Fibroblast of lung (primary cell): ENCODE results near the gene ABHD15. TPM values are rescaled to one million over a fixed set of nuclear protein-coding genes. Genes with fewer than 3 reads are reported as not detected.
"Not testable (repeated sequence)": the region's sequence is repeated elsewhere in the genome, so short reads cannot be mapped to it uniquely, and the experiment has no call there.

Source experiments
- DNase-seq, 2 donors: peaks; one replicate each; pipeline versions ENCODE4 v3.0.0 to v3.0.0-alpha.2; 2010; ENCODE audit warnings: low read depth in 2 of 2
- H2AFZ ChIP-seq: 2 replicates; pipeline ENCODE4 v1.5.1; 2012; ENCODE audit warnings: low read length, control low read depth, inconsistent platforms
- H3K27ac ChIP-seq: 2 replicates; pipeline ENCODE4 v1.5.1; 2011; ENCODE audit warnings: low read length, control low read depth; ENCODE audit not compliant: insufficient read depth
- H3K27me3 ChIP-seq: 2 replicates; pipeline ENCODE4 v1.5.1; 2011; ENCODE audit warnings: mild to moderate bottlenecking, low read length; ENCODE audit not compliant: control insufficient read depth, insufficient read depth
- H3K36me3 ChIP-seq: 2 replicates; pipeline ENCODE4 v1.5.1; 2011; ENCODE audit warnings: low read length; ENCODE audit not compliant: control insufficient read depth, insufficient read depth
- H3K4me1 ChIP-seq: 2 replicates; pipeline ENCODE4 v1.5.1; 2011; ENCODE audit warnings: low read length; ENCODE audit not compliant: control insufficient read depth, insufficient read depth; ENCODE audit errors: extremely low read depth
- H3K4me2 ChIP-seq: 2 replicates; pipeline ENCODE4 v1.5.1; 2011; ENCODE audit warnings: low read length, control low read depth; ENCODE audit not compliant: insufficient read depth; ENCODE audit errors: extremely low read depth
- H3K4me3 ChIP-seq, 4 experiments: fragments of 200-600 bp in 1 of 4; sonication (generic) in 1 of 4; replicated peaks in 1 of 4; 2 replicates each; pipeline ENCODE4 v1.5.1; 2011 to 2016; ENCODE audit warnings: low read length in 4 of 4, low read depth in 3 of 4, mild to moderate bottlenecking in 3 of 4, control low read depth in 2 of 4, inconsistent platforms in 1 of 4, mixed read lengths in 1 of 4; ENCODE audit not compliant: insufficient read depth in 1 of 4; ENCODE audit errors: control extremely low read depth in 1 of 4
- H3K79me2 ChIP-seq: 2 replicates; pipeline ENCODE4 v1.5.1; 2012; ENCODE audit warnings: mild to moderate bottlenecking, low read length, inconsistent platforms; ENCODE audit not compliant: control insufficient read depth, insufficient read depth
- H3K9ac ChIP-seq: 2 replicates; pipeline ENCODE4 v1.5.1; 2011; ENCODE audit warnings: mild to moderate bottlenecking, low read length, control low read depth; ENCODE audit not compliant: insufficient read depth
- H3K9me3 ChIP-seq: 2 replicates; pipeline ENCODE4 v1.5.1; 2012; ENCODE audit warnings: low read depth, low read length; ENCODE audit not compliant: control insufficient read depth, insufficient read depth
- H4K20me1 ChIP-seq: 2 replicates; pipeline ENCODE4 v1.5.1; 2011; ENCODE audit warnings: low read length; ENCODE audit not compliant: control insufficient read depth, insufficient read depth; ENCODE audit errors: extremely low read depth
- EZH2 ChIP-seq: IDR thresholded peaks from 2 replicates; pipeline ENCODE4 v1.5.1; 2012; ENCODE audit warnings: low read length, control low read depth, mild to moderate bottlenecking; ENCODE audit errors: missing control alignments
- polyA plus RNA-seq, 2 donors: library from polyadenylated mRNA; depleted of rRNA in 1 of 2; stranded (reverse) in 1 of 2; unstranded in 1 of 2; fragments of >200 nt; gene quantifications; 2 replicates each; pipeline ENCODE4 v1.2.1, GENCODE V29; 2011 to 2012; ENCODE audit warnings: missing spikeins in 1 of 2
- total RNA-seq: library from RNA; depleted of rRNA; stranded (reverse); fragments of >200 nt; gene quantifications from 2 replicates; pipeline ENCODE4 v1.2.1, GENCODE V29; 2014
- TF ChIP-seq, protein P1 (sequence below), 2 donors: IDR thresholded peaks in 1 of 2; conservative IDR thresholded peaks in 1 of 2; 1 replicate in 1 of 2; 2 replicates in 1 of 2; pipeline ENCODE4 v1.5.1; 2011 to 2012; ENCODE audit warnings: low read length in 2 of 2, control low read depth in 1 of 2, inconsistent platforms in 1 of 2, low read depth in 1 of 2, mild to moderate bottlenecking in 1 of 2

The ABHD15 gene
- total and polyA plus RNA-seq, 2 donors (not counting 1 experiment from before 2014, with no cell fraction given) = 4.1 to 11.9 TPM

DNA sequence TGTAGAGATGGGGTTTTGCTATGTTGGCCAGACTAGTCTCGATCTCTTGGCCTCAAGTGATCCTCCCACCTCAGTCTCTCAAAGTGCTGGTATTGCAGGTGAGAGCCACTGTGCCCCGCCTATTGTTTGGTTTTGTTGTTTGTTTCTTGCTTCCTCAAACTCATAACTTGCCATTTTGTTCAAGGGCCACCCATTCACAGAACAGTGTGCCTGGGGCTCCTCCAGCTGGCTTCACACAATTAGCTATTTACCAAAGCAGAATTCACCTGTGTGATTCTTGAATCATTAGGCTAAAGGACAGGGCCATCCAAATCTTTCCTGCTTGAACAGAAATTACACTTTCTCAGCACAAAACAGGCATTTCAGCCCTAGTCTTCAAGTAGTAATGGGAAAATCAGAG lies 7.2 kb downstream of the ABHD15 start:
- H3K27ac ChIP-seq = no peak overlapping the region
- no peaks in the 10 kb centered on the region for H3K9me3 ChIP-seq
- peaks cover 2% of the 10 kb centered on the region for H3K36me3 ChIP-seq
- H3K4me3 ChIP-seq = no peak overlapping the region
- H4K20me1 ChIP-seq = no peaks in the 10 kb centered on the region
- TF ChIP-seq EZH2 = no peak
- TF ChIP-seq, protein P1, sequence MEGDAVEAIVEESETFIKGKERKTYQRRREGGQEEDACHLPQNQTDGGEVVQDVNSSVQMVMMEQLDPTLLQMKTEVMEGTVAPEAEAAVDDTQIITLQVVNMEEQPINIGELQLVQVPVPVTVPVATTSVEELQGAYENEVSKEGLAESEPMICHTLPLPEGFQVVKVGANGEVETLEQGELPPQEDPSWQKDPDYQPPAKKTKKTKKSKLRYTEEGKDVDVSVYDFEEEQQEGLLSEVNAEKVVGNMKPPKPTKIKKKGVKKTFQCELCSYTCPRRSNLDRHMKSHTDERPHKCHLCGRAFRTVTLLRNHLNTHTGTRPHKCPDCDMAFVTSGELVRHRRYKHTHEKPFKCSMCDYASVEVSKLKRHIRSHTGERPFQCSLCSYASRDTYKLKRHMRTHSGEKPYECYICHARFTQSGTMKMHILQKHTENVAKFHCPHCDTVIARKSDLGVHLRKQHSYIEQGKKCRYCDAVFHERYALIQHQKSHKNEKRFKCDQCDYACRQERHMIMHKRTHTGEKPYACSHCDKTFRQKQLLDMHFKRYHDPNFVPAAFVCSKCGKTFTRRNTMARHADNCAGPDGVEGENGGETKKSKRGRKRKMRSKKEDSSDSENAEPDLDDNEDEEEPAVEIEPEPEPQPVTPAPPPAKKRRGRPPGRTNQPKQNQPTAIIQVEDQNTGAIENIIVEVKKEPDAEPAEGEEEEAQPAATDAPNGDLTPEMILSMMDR (conservative IDR thresholded peaks at IDR 0.05 in 1 of 2, IDR thresholded peaks at IDR 0.05 in 1 of 2; ENCODE audit: low read depth in 1 of 2, low read length in 2 of 2) = no peak
- H3K4me2 ChIP-seq = no peak overlapping the region
- no peaks in the 10 kb centered on the region for H3K79me2 ChIP-seq
- no peak overlapping the region for H2AFZ ChIP-seq
- H3K27me3 ChIP-seq = no peaks in the 10 kb centered on the region
- no peak overlapping the region for H3K9ac ChIP-seq
- DNase-seq = no peak
- H3K4me1 ChIP-seq = no peaks in the 10 kb centered on the region

DNA sequence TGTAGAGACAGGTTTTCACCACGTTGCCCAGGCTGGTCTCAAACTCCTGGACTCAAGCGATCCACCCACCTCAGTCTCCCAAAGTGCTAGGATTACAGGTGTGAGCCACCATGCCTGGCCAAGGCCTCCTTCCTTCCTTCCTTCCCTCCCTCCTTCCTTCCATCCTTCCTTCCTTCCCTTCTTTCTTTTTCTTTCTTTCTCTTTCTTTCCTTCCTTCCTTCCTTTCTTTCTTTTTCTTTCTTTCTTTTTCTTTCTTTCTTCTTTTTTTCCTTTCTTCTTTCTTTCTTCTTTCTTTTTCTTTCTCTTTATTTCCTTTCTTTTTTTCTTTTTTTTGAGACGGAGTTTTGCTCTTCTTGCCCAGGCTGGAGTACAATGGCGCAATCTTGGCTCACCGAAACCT lies 8.7 kb downstream of the ABHD15 start:
- H2AFZ ChIP-seq, H3K9ac ChIP-seq, H3K36me3 ChIP-seq, H3K27me3 ChIP-seq, H3K4me2 ChIP-seq, H4K20me1 ChIP-seq, H3K4me1 ChIP-seq, H3K4me3 ChIP-seq, H3K9me3 ChIP-seq, H3K27ac ChIP-seq, H3K79me2 ChIP-seq, DNase-seq: not testable (repeated sequence)

DNA sequence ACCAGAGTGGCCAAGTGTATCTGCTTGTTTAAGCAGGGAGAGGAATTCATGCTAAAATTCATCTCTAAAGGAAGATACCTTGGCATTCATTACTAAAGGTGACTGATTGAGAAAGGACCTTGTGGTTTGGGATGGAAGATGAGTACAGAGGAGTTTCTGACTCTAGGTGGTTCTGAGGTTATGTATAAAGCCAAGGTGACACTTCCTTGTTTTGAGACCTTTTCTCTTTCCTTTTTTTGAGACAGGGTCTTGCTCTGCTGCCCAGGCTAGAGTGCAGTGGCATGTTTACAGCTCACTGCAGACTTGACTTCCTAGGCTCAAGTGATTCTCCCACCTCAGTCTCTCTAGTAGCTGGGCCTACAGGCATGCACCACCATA lies 9.1 kb downstream of the ABHD15 start:
- Histone ChIP-seq H3K4me3 (no peak overlapping the region), H3K9ac (no peak overlapping the region), H4K20me1 (no peaks in the 10 kb centered on the region), H3K27ac (no peak overlapping the region), H3K79me2 (no peaks in the 10 kb centered on the region), H3K9me3 (no peaks in the 10 kb centered on the region), H3K36me3 (peaks cover 2% of the 10 kb centered on the region), H3K4me2 (no peak overlapping the region), H2AFZ (no peak overlapping the region), H3K27me3 (no peaks in the 10 kb centered on the region), H3K4me1 (no peaks in the 10 kb centered on the region)
- TF ChIP-seq EZH2 = no peak
- TF ChIP-seq, protein P1 (conservative IDR thresholded peaks at IDR 0.05 in 1 of 2, IDR thresholded peaks at IDR 0.05 in 1 of 2; ENCODE audit: low read depth in 1 of 2, low read length in 2 of 2) = no peak
- no peak for DNase-seq
